Keratinocyte (primary cell): ENCODE results near the gene RAD51. TPM values are rescaled to one million over a fixed set of nuclear protein-coding genes. Genes with fewer than 3 reads are reported as not detected.

ENCODE experiments used
- DNase-seq: peaks from one replicate; pipeline ENCODE4 v3.0.0-alpha.2; 2011; ENCODE audit warnings: low read depth, missing footprints, low spot score
- FAIRE-seq: peaks from 2 replicates; lab custom pipeline; 2011; peaks lifted over from hg19 to GRCh38; lab: Jason Lieb, UNC
- H2AFZ ChIP-seq: 2 replicates; pipeline ENCODE4 v1.6.0; 2012; ENCODE audit warnings: low read length, control low read depth, inconsistent platforms; ENCODE audit not compliant: control insufficient read depth
- H3K27ac ChIP-seq: 2 replicates; pipeline ENCODE4 v1.5.1; 2011; ENCODE audit warnings: low read length; ENCODE audit not compliant: control insufficient read depth, insufficient read depth
- H3K27me3 ChIP-seq: 3 replicates; pipeline ENCODE4 v1.6.0; 2011; ENCODE audit warnings: low read length; ENCODE audit not compliant: control insufficient read depth, insufficient read depth; ENCODE audit errors: extremely low read depth
- H3K36me3 ChIP-seq, 2 experiments: 2 replicates in 1 of 2; 3 replicates in 1 of 2; pipeline ENCODE4 v1.5.1; 2011; ENCODE audit warnings: low read length in 2 of 2, mild to moderate bottlenecking in 1 of 2; ENCODE audit not compliant: control insufficient read depth in 2 of 2, insufficient read depth in 2 of 2; ENCODE audit errors: extremely low read depth in 1 of 2
- H3K4me1 ChIP-seq: 3 replicates; pipeline ENCODE4 v1.5.1; 2011; ENCODE audit warnings: low read length; ENCODE audit not compliant: control insufficient read depth, insufficient read depth; ENCODE audit errors: extremely low read depth
- H3K4me2 ChIP-seq: 3 replicates; pipeline ENCODE4 v1.6.0; 2011; ENCODE audit warnings: low read depth, low read length; ENCODE audit not compliant: control insufficient read depth, insufficient read depth; ENCODE audit errors: extremely low read depth
- H3K4me3 ChIP-seq, 3 experiments: fragments of 200-600 bp in 1 of 3; sonication (generic) in 1 of 3; 2 replicates in 2 of 3; 3 replicates in 1 of 3; pipeline ENCODE4 v1.5.1; 2011 to 2016; ENCODE audit warnings: low read length in 3 of 3, mild to moderate bottlenecking in 3 of 3, control low read depth in 2 of 3, inconsistent platforms in 1 of 3, low read depth in 1 of 3, mixed read lengths in 1 of 3, mixed run types in 1 of 3, moderate library complexity in 1 of 3; ENCODE audit not compliant: control insufficient read depth in 2 of 3, insufficient read depth in 2 of 3; ENCODE audit errors: extremely low read depth in 1 of 3
- H3K79me2 ChIP-seq: 2 replicates; pipeline ENCODE4 v1.6.0; 2012; ENCODE audit warnings: low read length; ENCODE audit not compliant: control insufficient read depth, insufficient read depth
- H3K9ac ChIP-seq: 3 replicates; pipeline ENCODE4 v1.6.0; 2011; ENCODE audit warnings: low read length; ENCODE audit not compliant: control insufficient read depth, insufficient read depth; ENCODE audit errors: extremely low read depth
- H3K9me1 ChIP-seq: 3 replicates; pipeline ENCODE4 v1.6.0; 2011; ENCODE audit warnings: low read length; ENCODE audit not compliant: control insufficient read depth, insufficient read depth; ENCODE audit errors: extremely low read depth
- H3K9me3 ChIP-seq: 2 replicates; pipeline ENCODE4 v1.5.1; 2012; ENCODE audit warnings: low read depth, low read length; ENCODE audit not compliant: control insufficient read depth
- H4K20me1 ChIP-seq: 3 replicates; pipeline ENCODE4 v1.6.0; 2011; ENCODE audit warnings: low read length; ENCODE audit not compliant: control insufficient read depth, insufficient read depth; ENCODE audit errors: extremely low read depth
- CTCF ChIP-seq, 3 experiments: IDR thresholded peaks in 1 of 3; conservative IDR thresholded peaks in 1 of 3; optimal IDR thresholded peaks in 1 of 3; 2 replicates in 2 of 3; 3 replicates in 1 of 3; pipeline versions ENCODE3 to v1.5.1; 2011; ENCODE audit warnings: low read length in 3 of 3, mild to moderate bottlenecking in 3 of 3, moderate library complexity in 2 of 3, control low read depth in 1 of 3, inconsistent platforms in 1 of 3; ENCODE audit not compliant: insufficient read depth in 2 of 3; ENCODE audit errors: extremely low read depth in 1 of 3
- EZH2 ChIP-seq: IDR thresholded peaks from one replicate; pipeline ENCODE4 v1.6.1; 2012; ENCODE audit warnings: inconsistent platforms, mild to moderate bottlenecking, low read length, moderate library complexity
- dilution Hi-C: fragments of 300-500 bp; cut with MboI; formaldehyde crosslinking; loops from one replicate; pipeline ENCODE4 v1.7.0; 2020; ENCODE audit warnings: low sequenced_read_pairs; ENCODE audit not compliant: extremely low pct_ligation_motif_present
- polyA plus RNA-seq, 5 experiments: library from polyadenylated mRNA; depleted of rRNA in 3 of 5; stranded (reverse) in 3 of 5; stranded (forward) in 1 of 5; unstranded in 1 of 5; fragments of >200 nt; gene quantifications; 1 replicate in 1 of 5; 2 replicates in 3 of 5; 3 replicates in 1 of 5; pipeline versions ENCODE4 v1.2.1 to v1.2.3, GENCODE V29; 2011 to 2012; ENCODE audit warnings: missing spikeins in 2 of 5, low read depth in 1 of 5, low replicate concordance in 1 of 5

RAD51 gene
- polyA plus RNA-seq, 1 donor (not counting 4 experiments of a cell fraction or from before 2014, with no cell fraction given), result 6.9 TPM

GRCh38 chr15:40771242-40771641 is 76.3 kb downstream of the RAD51 start:
- Histone ChIP-seq H4K20me1 (no peaks in the 10 kb centered on the region), H3K9ac (no peak overlapping the region), H3K4me1 (peaks cover 42% of the 10 kb centered on the region), H3K9me3 (no peaks in the 10 kb centered on the region), H3K4me3 (no peak overlapping the region), H3K4me2 (no peak overlapping the region), H3K27me3 (no peaks in the 10 kb centered on the region), H3K79me2 (no peaks in the 10 kb centered on the region), H2AFZ (no peak overlapping the region), H3K27ac (no peak overlapping the region), H3K36me3 (peaks cover 30 to 32% of the 10 kb centered on the region in 2 experiments), H3K9me1 (peaks cover 2% of the 10 kb centered on the region)
- TF ChIP-seq EZH2 (no peak), CTCF (optimal IDR thresholded peaks at IDR 0.05 in 1 of 3, IDR thresholded peaks at IDR 0.05 in 1 of 3, conservative IDR thresholded peaks at IDR 0.05 in 1 of 3; ENCODE audit: extremely low read depth in 1 of 3, insufficient read depth in 2 of 3, low read length in 3 of 3) (no peak)
- FAIRE-seq, result no peak
- dilution Hi-C loops, result no loop called here
- DNase-seq, result no peak

- peaks cover 2% of the 10 kb centered on the region for H3K9me1 ChIP-seq
- H3K79me2 ChIP-seq, result no peaks in the 10 kb centered on the region
- H3K4me3 ChIP-seq, result no peak overlapping the region
- H3K4me2 ChIP-seq, result no peak overlapping the region
- no peaks in the 10 kb centered on the region for H3K9me3 ChIP-seq
- peaks cover 30 to 33% of the 10 kb centered on the region in 2 experiments for H3K36me3 ChIP-seq
- peaks cover 42% of the 10 kb centered on the region for H3K4me1 ChIP-seq
- no peaks in the 10 kb centered on the region for H3K27me3 ChIP-seq
- FAIRE-seq (no peak), DNase-seq (no peak)
- H2AFZ ChIP-seq, result no peak overlapping the region
- H3K27ac ChIP-seq, result no peak overlapping the region
- TF ChIP-seq CTCF (optimal IDR thresholded peaks at IDR 0.05 in 1 of 3, IDR thresholded peaks at IDR 0.05 in 1 of 3, conservative IDR thresholded peaks at IDR 0.05 in 1 of 3; ENCODE audit: extremely low read depth in 1 of 3, insufficient read depth in 2 of 3, low read length in 3 of 3) (no peak), EZH2 (no peak)
- no peak overlapping the region for H3K9ac ChIP-seq
- dilution Hi-C loops, result no loop called here
- no peaks in the 10 kb centered on the region for H4K20me1 ChIP-seq
Observed at GRCh38 chr15:40772014-40772413, 77.0 kb downstream of the RAD51 start.
